Esophagus muscularis mucosa (tissue), 4 donors: ENCODE measurements around the gene SMAD1. TPM values are rescaled to one million over a fixed set of nuclear protein-coding genes. Genes with fewer than 3 reads are reported as not detected.

Experiments
- DNase-seq: peaks from one replicate; pipeline ENCODE4 v3.0.0-alpha.2; 2017; ENCODE audit errors: extremely low spot score
- H3K27ac ChIP-seq, 4 donors: fragments of 200-600 bp; sonication (generic); replicated peaks in 1 of 4; 1 replicate in 3 of 4; 2 replicates in 1 of 4; pipeline ENCODE4 v1.5.1; 2016 to 2019; ENCODE audit warnings: mild to moderate bottlenecking in 1 of 4
- H3K27me3 ChIP-seq, 4 donors: fragments of 200-600 bp; sonication (generic); one replicate each; pipeline versions ENCODE4 v1.5.1 to v1.6.0; 2016 to 2019
- H3K36me3 ChIP-seq, 4 donors: fragments of 200-600 bp; sonication (generic); one replicate each; pipeline ENCODE4 v1.5.1; 2016 to 2019
- H3K4me1 ChIP-seq, 4 donors: fragments of 200-600 bp; sonication (generic); one replicate each; pipeline ENCODE4 v1.5.1; 2016 to 2019
- H3K4me3 ChIP-seq, 4 donors: fragments of 200-600 bp; sonication (generic); 1 replicate in 2 of 4; 2 replicates in 2 of 4; pipeline ENCODE4 v1.5.1; 2016 to 2019; ENCODE audit warnings: mild to moderate bottlenecking in 4 of 4, moderate library complexity in 1 of 4
- H3K9me3 ChIP-seq, 4 donors: fragments of 200-600 bp; sonication (generic); 1 replicate in 3 of 4; 2 replicates in 1 of 4; pipeline ENCODE4 v1.5.1; 2016 to 2019
- CTCF ChIP-seq, 3 experiments: fragments of 200-600 bp in 2 of 3; fragments of 450-650 bp in 1 of 3; sonication (generic) in 2 of 3; IDR thresholded peaks; one replicate each; pipeline ENCODE4 v1.5.1; 2017 to 2019; ENCODE audit warnings: antibody characterized with exemption in 3 of 3, mild to moderate bottlenecking in 2 of 3, moderate library complexity in 1 of 3
- EP300 ChIP-seq: sonication (generic); formaldehyde crosslinking; IDR thresholded peaks from one replicate; pipeline ENCODE4 v1.6.1; 2017; ENCODE audit warnings: antibody characterized with exemption
- POLR2A ChIP-seq: fragments of 450-650 bp; IDR thresholded peaks from one replicate; pipeline ENCODE4 v1.6.1; 2017; ENCODE audit warnings: antibody characterized with exemption, moderate library complexity, mild to moderate bottlenecking, low read depth
- POLR2AphosphoS5 ChIP-seq, 2 donors: sonication (generic); formaldehyde crosslinking; IDR thresholded peaks; one replicate each; pipeline ENCODE4 v1.6.1; 2017; ENCODE audit warnings: antibody characterized with exemption in 2 of 2
- WGBS: methylation state at CpG from one replicate; pipeline ENCODE4 v1.1.5; 2018; 5-methylcytosine and 5-hydroxymethylcytosine counted together
- intact Hi-C: fragments of 100-400 bp; cut with DNase I; formaldehyde crosslinking; loops from one replicate; pipeline ENCODE4 v1.15.1; 2023
- total RNA-seq, 4 donors: library from RNA; depleted of rRNA; stranded (reverse); fragments of >200 nt; gene quantifications; one replicate each; pipeline versions ENCODE4 v1.1.0 to v1.2.1, GENCODE V29; 2016

Gene SMAD1
- total RNA-seq, 4 donors from 2014 or later, result 19.5 to 34.3 (median 29.2) TPM

- intact Hi-C loops, result loop anchor here (5.0 to 10.0 kb wide), 4 partner anchors 75 to 307 kb away; no protein-coding TSS in a partner anchor
- Histone ChIP-seq H3K36me3 (no peaks in the 10 kb centered on the region), H3K27ac (peak overlapping the region; percentile 95 to 99 (median 96)), H3K4me1 (peaks cover 18 to 48% (median 45%) of the 10 kb centered on the region in 4 donors), H3K27me3 (no peaks in the 10 kb centered on the region), H3K9me3 (no peaks in the 10 kb centered on the region), H3K4me3 (peak overlapping the region; percentile 76 to 99 (median 96))
- TF ChIP-seq POLR2A (no peak), POLR2AphosphoS5 (IDR thresholded peaks at IDR 0.05) (no peak), CTCF (IDR thresholded peaks at IDR 0.05) (no peak), EP300 (no peak)
- WGBS, result 0% methylated on average over 2 of the region's 42 CpGs
- no peak for DNase-seq
These were observed 222 bp downstream of the SMAD1 start for GRCh38 chr4:145481942-145482208.

- Histone ChIP-seq H3K36me3 (no peaks in the 10 kb centered on the region), H3K27me3 (no peaks in the 10 kb centered on the region), H3K4me1 (peaks cover 23 to 54% (median 50%) of the 10 kb centered on the region in 4 donors), H3K4me3 (peak overlapping the region; percentile 76 to 99 (median 96)), H3K9me3 (no peaks in the 10 kb centered on the region), H3K27ac (peak overlapping the region; percentile 95 to 99 (median 96))
- intact Hi-C loops, result loop anchor here (5.0 to 10.0 kb wide), 4 partner anchors 75 to 308 kb away; no protein-coding TSS in a partner anchor
- DNase-seq, result no peak
- TF ChIP-seq POLR2AphosphoS5 (IDR thresholded peaks at IDR 0.05), result peak; percentile 34 to 66
- no peak for TF ChIP-seq CTCF (IDR thresholded peaks at IDR 0.05)
- TF ChIP-seq EP300, result no peak
- TF ChIP-seq POLR2A, result no peak
- WGBS, result under 1% methylated on average over 38 of the region's 73 CpGs
These were observed 770 bp downstream of the SMAD1 start for GRCh38 chr4:145482209-145483037.

GRCh38 chr4:145483514-145483913, 1.9 kb downstream of the SMAD1 start:
- 46% methylated on average over 3 of the region's 3 CpGs for WGBS
- Histone ChIP-seq H3K4me3 (peak overlapping the region; percentile 76 to 99 (median 96)), H3K36me3 (no peaks in the 10 kb centered on the region), H3K27ac (peak overlapping the region; percentile 95 to 99 (median 96)), H3K4me1 (peaks cover 24 to 65% (median 58%) of the 10 kb centered on the region in 4 donors), H3K9me3 (no peaks in the 10 kb centered on the region), H3K27me3 (no peaks in the 10 kb centered on the region)
- DNase-seq, result no peak
- no peak for TF ChIP-seq CTCF (IDR thresholded peaks at IDR 0.05)
- intact Hi-C loops, result loop anchor here (5.0 to 10.0 kb wide), 4 partner anchors 74 to 309 kb away; no protein-coding TSS in a partner anchor

- intact Hi-C loops, result loop anchor here (5.0 to 10.0 kb wide), 4 partner anchors 73 to 310 kb away; no protein-coding TSS in a partner anchor
- Histone ChIP-seq H3K27ac (peak overlapping the region in 2 of 4 donors; percentile 96 to 97), H3K36me3 (no peaks in the 10 kb centered on the region), H3K4me1 (peaks cover 24 to 65% (median 65%) of the 10 kb centered on the region in 4 donors), H3K9me3 (no peaks in the 10 kb centered on the region), H3K4me3 (peak overlapping the region; percentile 6 to 99 (median 86)), H3K27me3 (no peaks in the 10 kb centered on the region)
- WGBS, result 60% methylated on average over 2 of the region's 2 CpGs
- no peak for DNase-seq
- TF ChIP-seq POLR2AphosphoS5 (IDR thresholded peaks at IDR 0.05) (no peak), CTCF (IDR thresholded peaks at IDR 0.05) (no peak), EP300 (no peak), POLR2A (no peak)
These were observed 2.7 kb downstream of the SMAD1 start for GRCh38 chr4:145484225-145484846.
